Keratinocyte (primary cell): ENCODE measurements around the gene ZNF407. TPM values are rescaled to one million over a fixed set of nuclear protein-coding genes. Genes with fewer than 3 reads are reported as not detected.

Experiments used
- DNase-seq: peaks from one replicate; pipeline ENCODE4 v3.0.0-alpha.2; 2011; ENCODE audit warnings: low read depth, missing footprints, low spot score
- FAIRE-seq: peaks from 2 replicates; lab custom pipeline; 2011; peaks lifted over from hg19 to GRCh38; lab: Jason Lieb, UNC
- H2AFZ ChIP-seq: 2 replicates; pipeline ENCODE4 v1.6.0; 2012; ENCODE audit warnings: low read length, control low read depth, inconsistent platforms; ENCODE audit not compliant: control insufficient read depth
- H3K27ac ChIP-seq: 2 replicates; pipeline ENCODE4 v1.5.1; 2011; ENCODE audit warnings: low read length; ENCODE audit not compliant: control insufficient read depth, insufficient read depth
- H3K27me3 ChIP-seq: 3 replicates; pipeline ENCODE4 v1.6.0; 2011; ENCODE audit warnings: low read length; ENCODE audit not compliant: control insufficient read depth, insufficient read depth; ENCODE audit errors: extremely low read depth
- H3K36me3 ChIP-seq, 2 experiments: 2 replicates in 1 of 2; 3 replicates in 1 of 2; pipeline ENCODE4 v1.5.1; 2011; ENCODE audit warnings: low read length in 2 of 2, mild to moderate bottlenecking in 1 of 2; ENCODE audit not compliant: control insufficient read depth in 2 of 2, insufficient read depth in 2 of 2; ENCODE audit errors: extremely low read depth in 1 of 2
- H3K4me1 ChIP-seq: 3 replicates; pipeline ENCODE4 v1.5.1; 2011; ENCODE audit warnings: low read length; ENCODE audit not compliant: control insufficient read depth, insufficient read depth; ENCODE audit errors: extremely low read depth
- H3K4me2 ChIP-seq: 3 replicates; pipeline ENCODE4 v1.6.0; 2011; ENCODE audit warnings: low read depth, low read length; ENCODE audit not compliant: control insufficient read depth, insufficient read depth; ENCODE audit errors: extremely low read depth
- H3K4me3 ChIP-seq, 3 experiments: fragments of 200-600 bp in 1 of 3; sonication (generic) in 1 of 3; 2 replicates in 2 of 3; 3 replicates in 1 of 3; pipeline ENCODE4 v1.5.1; 2011 to 2016; ENCODE audit warnings: low read length in 3 of 3, mild to moderate bottlenecking in 3 of 3, control low read depth in 2 of 3, inconsistent platforms in 1 of 3, low read depth in 1 of 3, mixed read lengths in 1 of 3, mixed run types in 1 of 3, moderate library complexity in 1 of 3; ENCODE audit not compliant: control insufficient read depth in 2 of 3, insufficient read depth in 2 of 3; ENCODE audit errors: extremely low read depth in 1 of 3
- H3K79me2 ChIP-seq: 2 replicates; pipeline ENCODE4 v1.6.0; 2012; ENCODE audit warnings: low read length; ENCODE audit not compliant: control insufficient read depth, insufficient read depth
- H3K9ac ChIP-seq: 3 replicates; pipeline ENCODE4 v1.6.0; 2011; ENCODE audit warnings: low read length; ENCODE audit not compliant: control insufficient read depth, insufficient read depth; ENCODE audit errors: extremely low read depth
- H3K9me1 ChIP-seq: 3 replicates; pipeline ENCODE4 v1.6.0; 2011; ENCODE audit warnings: low read length; ENCODE audit not compliant: control insufficient read depth, insufficient read depth; ENCODE audit errors: extremely low read depth
- H3K9me3 ChIP-seq: 2 replicates; pipeline ENCODE4 v1.5.1; 2012; ENCODE audit warnings: low read depth, low read length; ENCODE audit not compliant: control insufficient read depth
- H4K20me1 ChIP-seq: 3 replicates; pipeline ENCODE4 v1.6.0; 2011; ENCODE audit warnings: low read length; ENCODE audit not compliant: control insufficient read depth, insufficient read depth; ENCODE audit errors: extremely low read depth
- EZH2 ChIP-seq: IDR thresholded peaks from one replicate; pipeline ENCODE4 v1.6.1; 2012; ENCODE audit warnings: inconsistent platforms, mild to moderate bottlenecking, low read length, moderate library complexity
- dilution Hi-C: fragments of 300-500 bp; cut with MboI; formaldehyde crosslinking; loops from one replicate; pipeline ENCODE4 v1.7.0; 2020; ENCODE audit warnings: low sequenced_read_pairs; ENCODE audit not compliant: extremely low pct_ligation_motif_present
- polyA plus RNA-seq, 5 experiments: library from polyadenylated mRNA; depleted of rRNA in 3 of 5; stranded (reverse) in 3 of 5; stranded (forward) in 1 of 5; unstranded in 1 of 5; fragments of >200 nt; gene quantifications; 1 replicate in 1 of 5; 2 replicates in 3 of 5; 3 replicates in 1 of 5; pipeline versions ENCODE4 v1.2.1 to v1.2.3, GENCODE V29; 2011 to 2012; ENCODE audit warnings: missing spikeins in 2 of 5, low read depth in 1 of 5, low replicate concordance in 1 of 5
- TF ChIP-seq, protein P1 (sequence below), 3 experiments: IDR thresholded peaks in 1 of 3; conservative IDR thresholded peaks in 1 of 3; optimal IDR thresholded peaks in 1 of 3; 2 replicates in 2 of 3; 3 replicates in 1 of 3; pipeline versions ENCODE3 to v1.5.1; 2011; ENCODE audit warnings: low read length in 3 of 3, mild to moderate bottlenecking in 3 of 3, moderate library complexity in 2 of 3, control low read depth in 1 of 3, inconsistent platforms in 1 of 3; ENCODE audit not compliant: insufficient read depth in 2 of 3; ENCODE audit errors: extremely low read depth in 1 of 3

The ZNF407 gene
- polyA plus RNA-seq, 1 donor (not counting 4 experiments of a cell fraction or from before 2014, with no cell fraction given): 3.8 TPM

DNA sequence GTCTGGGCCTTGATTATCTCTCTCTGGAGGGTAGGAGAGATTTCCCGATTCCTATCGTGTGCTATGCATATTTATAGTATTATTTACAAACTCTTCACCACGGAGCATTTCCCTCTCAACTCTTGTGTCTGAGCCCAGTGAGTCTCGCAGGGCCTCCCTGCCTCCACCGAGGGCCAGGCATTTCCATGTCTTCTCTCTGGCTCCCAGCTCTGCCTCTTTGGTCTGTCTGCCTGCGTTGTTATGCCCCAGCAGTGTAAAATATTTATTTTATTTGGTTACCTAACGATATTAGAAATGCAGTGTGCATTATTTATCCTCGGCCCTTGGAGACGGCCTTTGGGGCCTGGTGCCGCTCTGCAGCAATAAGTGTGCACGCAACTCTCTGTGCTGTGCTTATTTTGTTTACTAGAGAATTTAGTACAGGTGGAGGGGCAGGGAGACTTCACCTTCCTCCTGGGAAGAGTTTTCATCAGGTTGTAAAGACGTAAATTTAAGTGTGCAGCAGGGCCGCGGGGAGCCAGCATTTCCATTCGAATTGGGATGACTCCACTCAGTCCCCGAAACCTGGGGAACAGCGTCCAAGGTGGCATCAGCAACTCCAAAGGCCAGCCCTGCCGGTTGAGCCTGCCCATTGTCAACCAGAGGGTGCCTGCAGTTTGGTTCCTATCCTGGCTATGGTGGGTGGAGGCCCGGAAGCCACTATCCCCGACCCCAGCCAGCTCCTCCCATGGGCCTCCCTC lies 511.1 kb downstream of the ZNF407 start:
- no peak overlapping the region for H3K4me3 ChIP-seq
- no peak overlapping the region for H3K4me2 ChIP-seq
- TF ChIP-seq, protein P1, sequence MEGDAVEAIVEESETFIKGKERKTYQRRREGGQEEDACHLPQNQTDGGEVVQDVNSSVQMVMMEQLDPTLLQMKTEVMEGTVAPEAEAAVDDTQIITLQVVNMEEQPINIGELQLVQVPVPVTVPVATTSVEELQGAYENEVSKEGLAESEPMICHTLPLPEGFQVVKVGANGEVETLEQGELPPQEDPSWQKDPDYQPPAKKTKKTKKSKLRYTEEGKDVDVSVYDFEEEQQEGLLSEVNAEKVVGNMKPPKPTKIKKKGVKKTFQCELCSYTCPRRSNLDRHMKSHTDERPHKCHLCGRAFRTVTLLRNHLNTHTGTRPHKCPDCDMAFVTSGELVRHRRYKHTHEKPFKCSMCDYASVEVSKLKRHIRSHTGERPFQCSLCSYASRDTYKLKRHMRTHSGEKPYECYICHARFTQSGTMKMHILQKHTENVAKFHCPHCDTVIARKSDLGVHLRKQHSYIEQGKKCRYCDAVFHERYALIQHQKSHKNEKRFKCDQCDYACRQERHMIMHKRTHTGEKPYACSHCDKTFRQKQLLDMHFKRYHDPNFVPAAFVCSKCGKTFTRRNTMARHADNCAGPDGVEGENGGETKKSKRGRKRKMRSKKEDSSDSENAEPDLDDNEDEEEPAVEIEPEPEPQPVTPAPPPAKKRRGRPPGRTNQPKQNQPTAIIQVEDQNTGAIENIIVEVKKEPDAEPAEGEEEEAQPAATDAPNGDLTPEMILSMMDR (optimal IDR thresholded peaks at IDR 0.05 in 1 of 3, IDR thresholded peaks at IDR 0.05 in 1 of 3, conservative IDR thresholded peaks at IDR 0.05 in 1 of 3; ENCODE audit: extremely low read depth in 1 of 3, insufficient read depth in 2 of 3, low read length in 3 of 3): no peak
- TF ChIP-seq EZH2: no peak
- H3K9me3 ChIP-seq: no peaks in the 10 kb centered on the region
- H2AFZ ChIP-seq: no peak overlapping the region
- H3K27me3 ChIP-seq: peaks cover 4% of the 10 kb centered on the region
- no peaks in the 10 kb centered on the region for H3K9me1 ChIP-seq
- no peaks in the 10 kb centered on the region for H4K20me1 ChIP-seq
- dilution Hi-C loops: no loop called here
- no peak for FAIRE-seq
- no peak overlapping the region for H3K9ac ChIP-seq
- H3K4me1 ChIP-seq: no peaks in the 10 kb centered on the region
- H3K36me3 ChIP-seq: no peaks in the 10 kb centered on the region
- no peaks in the 10 kb centered on the region for H3K79me2 ChIP-seq
- DNase-seq: no peak
- H3K27ac ChIP-seq: no peak overlapping the region

DNA sequence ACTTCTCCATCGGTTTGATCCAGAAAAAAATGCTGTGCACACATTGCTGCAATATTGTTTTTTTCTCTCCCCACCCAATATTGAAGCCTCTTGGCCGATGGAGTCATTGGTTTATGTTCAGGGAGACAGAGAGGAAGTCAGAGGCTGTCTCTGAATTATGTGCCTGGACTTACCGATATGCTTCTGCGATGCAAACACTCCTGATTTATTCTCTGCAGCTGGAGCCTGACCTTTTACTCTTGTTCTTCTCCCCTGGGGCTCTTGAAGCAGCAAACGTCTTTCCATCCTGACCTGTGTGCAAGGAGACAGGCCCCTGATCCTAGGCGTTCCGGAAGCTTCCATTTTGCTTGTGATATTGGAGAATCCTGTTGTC lies 511.6 kb downstream of the ZNF407 start:
- H3K4me2 ChIP-seq: no peak overlapping the region
- dilution Hi-C loops: no loop called here
- FAIRE-seq (no peak), DNase-seq (no peak)
- no peak overlapping the region for H3K4me3 ChIP-seq
- H3K36me3 ChIP-seq: no peaks in the 10 kb centered on the region
- no peaks in the 10 kb centered on the region for H3K79me2 ChIP-seq
- no peaks in the 10 kb centered on the region for H3K9me1 ChIP-seq
- H3K4me1 ChIP-seq: no peaks in the 10 kb centered on the region
- no peaks in the 10 kb centered on the region for H3K9me3 ChIP-seq
- TF ChIP-seq, protein P1 (optimal IDR thresholded peaks at IDR 0.05 in 1 of 3, IDR thresholded peaks at IDR 0.05 in 1 of 3, conservative IDR thresholded peaks at IDR 0.05 in 1 of 3; ENCODE audit: extremely low read depth in 1 of 3, insufficient read depth in 2 of 3, low read length in 3 of 3): no peak
- TF ChIP-seq EZH2: no peak
- H3K27ac ChIP-seq: no peak overlapping the region
- no peaks in the 10 kb centered on the region for H4K20me1 ChIP-seq
- no peak overlapping the region for H2AFZ ChIP-seq
- peaks cover 4% of the 10 kb centered on the region for H3K27me3 ChIP-seq
- H3K9ac ChIP-seq: no peak overlapping the region
